GM21529 (cell line): ENCODE data around the gene KCTD13.
"Not testable (repeated sequence)": the region's sequence is repeated elsewhere in the genome, so short reads cannot be mapped to it uniquely, and the experiment has no call there.

Source experiments
- ATAC-seq: cut with Tn5 transposase; IDR thresholded peaks from one replicate; pipeline ENCODE4 v1.9.1; 2021; ENCODE audit not compliant: unreplicated experiment

Gene KCTD13

GRCh38 chr16:29925781-29926710 lies at the start of gene KCTD13:
Gene KCTD13, minus strand, starts transcription at chr16:29926226. Its CDS starts 193 bp downstream, at chr16:29926033.
- peak; percentile 87 for ATAC-seq

GRCh38 chr16:29975134-29975538 lies 49.1 kb upstream of the KCTD13 start:
- ATAC-seq: no peak

GRCh38 chr16:29974291-29975133 lies 48.5 kb upstream of the KCTD13 start:
- no peak for ATAC-seq

GRCh38 chr16:29973384-29974246 lies 47.6 kb upstream of the KCTD13 start, which contains the start of gene TAOK2:
Gene TAOK2, plus strand, starts transcription at chr16:29973868. Its CDS starts 3,905 bp downstream, at chr16:29977773.
- ATAC-seq: peak; percentile 90

GRCh38 chr16:29972992-29973383 lies 47.0 kb upstream of the KCTD13 start:
- ATAC-seq: no peak

GRCh38 chr16:29972500-29972899 lies 46.5 kb upstream of the KCTD13 start:
- no peak for ATAC-seq

- no peak for ATAC-seq
Measured at GRCh38 chr16:29971304-29971703, 45.3 kb upstream of the KCTD13 start.

- no peak for ATAC-seq
Measured at GRCh38 chr16:29968205-29968604, 42.2 kb upstream of the KCTD13 start.

- ATAC-seq: no peak
Measured at GRCh38 chr16:29963021-29963743, 37.2 kb upstream of the KCTD13 start.

GRCh38 chr16:29962344-29962994 lies 36.4 kb upstream of the KCTD13 start:
- no peak for ATAC-seq

GRCh38 chr16:29961479-29962343 lies 35.7 kb upstream of the KCTD13 start, which contains the start of gene TMEM219:
Gene TMEM219, plus strand, starts transcription at chr16:29962079. Its CDS starts 1,065 bp downstream, at chr16:29963144.
- ATAC-seq: peak; percentile 77

GRCh38 chr16:29961127-29961478 lies 35.1 kb upstream of the KCTD13 start:
- ATAC-seq: no peak

- ATAC-seq: not testable (repeated sequence)
Measured at GRCh38 chr16:29959821-29960220, 33.8 kb upstream of the KCTD13 start.

- no peak for ATAC-seq
Measured at GRCh38 chr16:29959293-29959692, 33.3 kb upstream of the KCTD13 start.

- ATAC-seq: no peak
Measured at GRCh38 chr16:29958756-29959155, 32.7 kb upstream of the KCTD13 start.

- no peak for ATAC-seq
Measured at GRCh38 chr16:29951625-29952365, 25.8 kb upstream of the KCTD13 start.

GRCh38 chr16:29950806-29951461 lies 24.9 kb upstream of the KCTD13 start:
- no peak for ATAC-seq
